Hematopoietic multipotent progenitor cell (in vitro differentiated cells): ENCODE measurements around the gene CAPN5. TPM values are rescaled to one million over a fixed set of nuclear protein-coding genes. Genes with fewer than 3 reads are reported as not detected.

ENCODE experiments used
- DNase-seq, 3 donors: peaks; one replicate each; pipeline ENCODE4 v3.0.0-alpha.2; 2011 to 2015; ENCODE audit warnings: low read depth in 2 of 3, low spot score in 2 of 3
- total RNA-seq: library from RNA; depleted of rRNA; stranded (reverse); fragments of >200 nt; gene quantifications from one replicate; pipeline ENCODE4 v1.2.3, GENCODE V29; 2012

Gene CAPN5
- total RNA-seq, 1 donor, result 1.3 TPM

DNA sequence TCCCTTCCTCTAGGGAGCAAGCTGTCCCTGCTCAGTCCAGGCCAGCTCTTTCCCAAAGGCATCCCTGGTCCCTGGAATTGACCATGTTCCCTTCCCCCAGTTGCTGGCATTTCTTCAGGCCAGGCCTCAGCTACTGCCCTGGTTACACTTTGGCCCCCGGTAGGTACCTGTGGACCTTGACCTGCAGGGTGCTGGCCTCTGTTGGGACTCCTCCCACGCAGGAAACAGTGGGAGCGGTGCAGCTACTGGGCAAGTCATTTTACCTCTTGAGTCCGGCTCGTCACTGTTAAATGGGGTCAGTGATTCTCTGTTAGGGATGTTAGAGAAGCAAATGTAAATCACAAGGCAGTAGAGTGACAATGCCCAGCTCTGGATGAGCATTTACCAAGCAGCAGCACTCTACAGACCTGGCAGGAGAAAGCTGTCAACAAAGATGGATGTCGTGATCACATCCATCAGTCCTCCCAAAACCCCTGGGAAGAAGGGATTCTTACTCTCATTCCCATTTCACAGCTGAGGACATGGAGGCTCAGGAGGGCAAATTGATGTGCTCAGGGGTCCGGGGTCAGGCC is 78.2 kb downstream of the CAPN5 start:
- DNase-seq, result no peak

GRCh38 chr11:77146261-77147035 is 79.7 kb downstream of the CAPN5 start:
- no peak for DNase-seq

DNA sequence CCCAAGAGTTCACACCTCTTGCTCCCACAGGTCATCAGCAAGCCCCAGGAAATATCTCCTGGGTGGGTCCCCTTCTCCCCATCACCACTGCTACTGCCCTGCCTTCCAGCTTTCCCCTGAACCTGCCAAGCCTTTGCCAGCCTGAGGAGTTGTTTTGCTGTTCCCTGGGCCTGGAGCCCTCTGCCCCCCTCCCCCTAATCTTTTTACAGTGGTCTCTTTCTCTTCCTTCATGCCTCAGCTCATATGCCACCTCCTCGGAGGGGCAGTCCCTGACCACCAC is 80.2 kb downstream of the CAPN5 start:
- DNase-seq, result no peak

DNA sequence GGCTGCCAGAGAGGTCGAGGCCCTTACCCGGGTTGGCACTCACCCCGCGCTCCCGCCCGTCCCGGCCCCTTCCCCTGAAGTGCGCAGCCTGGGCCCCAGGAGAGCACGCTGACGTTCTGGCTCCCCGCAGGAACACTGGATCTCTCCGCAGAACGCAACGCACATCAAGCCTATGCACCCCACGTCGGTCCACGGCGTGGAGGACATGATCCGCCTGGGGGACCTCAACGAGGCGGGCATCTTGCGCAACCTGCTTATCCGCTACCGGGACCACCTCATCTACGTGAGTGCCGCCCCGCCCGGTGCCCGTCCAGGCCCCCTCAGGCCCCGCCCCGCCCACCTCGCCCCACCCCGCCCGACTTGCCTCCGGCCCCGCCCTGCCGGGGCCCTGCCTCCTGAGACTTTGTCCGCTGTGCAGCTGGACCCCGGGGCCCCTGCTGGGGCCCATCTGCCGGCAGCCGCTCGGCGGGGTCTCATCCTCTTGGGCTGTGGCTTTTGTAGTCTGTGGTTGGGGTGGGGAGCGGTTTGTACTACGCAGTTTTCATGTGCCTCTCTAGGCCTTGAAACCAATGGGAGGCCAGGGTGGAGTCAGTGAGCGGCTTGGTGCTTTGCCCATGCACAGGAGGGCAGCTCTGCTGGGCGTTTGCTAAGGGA is 81.0 kb downstream of the CAPN5 start:
- peak in 2 of 3 donors; percentile 72 to 77 for DNase-seq

DNA sequence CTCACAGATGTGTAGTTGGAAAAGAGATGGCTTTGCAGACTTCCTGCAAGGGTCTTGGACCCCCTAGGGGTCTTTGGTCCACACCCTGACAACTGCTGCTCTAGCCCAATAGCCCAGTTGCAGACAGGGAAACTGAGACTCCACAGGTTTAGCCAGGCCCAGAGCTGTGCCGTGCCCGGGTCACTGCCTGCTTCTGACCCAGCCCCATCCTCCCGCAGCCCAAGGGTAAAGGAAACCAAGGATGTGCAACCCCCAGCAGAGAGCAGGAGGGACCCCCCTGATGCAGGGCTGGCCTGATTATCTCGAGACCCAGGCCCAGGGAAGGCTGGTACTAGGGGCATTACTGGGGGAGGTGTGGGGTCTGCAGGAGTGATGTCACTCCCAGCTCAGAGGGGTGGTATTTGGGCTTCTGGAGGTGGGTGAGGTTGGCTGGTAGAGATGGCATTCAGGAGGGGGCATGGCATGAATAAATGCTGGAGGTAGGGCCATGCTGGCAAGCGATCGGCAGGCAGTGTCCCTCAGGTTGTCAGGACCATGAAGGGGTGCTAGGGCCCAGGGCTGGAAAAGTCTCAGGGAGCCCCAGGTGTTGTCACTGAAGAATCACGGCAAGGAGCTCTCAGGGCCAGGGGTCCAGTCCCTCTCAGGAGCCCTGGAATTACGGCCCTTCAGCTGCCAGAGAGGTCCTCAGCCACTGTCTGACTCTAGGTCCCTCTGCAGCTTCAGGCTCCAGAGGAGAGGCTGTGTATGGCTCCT is 82.4 kb downstream of the CAPN5 start:
- no peak for DNase-seq

DNA sequence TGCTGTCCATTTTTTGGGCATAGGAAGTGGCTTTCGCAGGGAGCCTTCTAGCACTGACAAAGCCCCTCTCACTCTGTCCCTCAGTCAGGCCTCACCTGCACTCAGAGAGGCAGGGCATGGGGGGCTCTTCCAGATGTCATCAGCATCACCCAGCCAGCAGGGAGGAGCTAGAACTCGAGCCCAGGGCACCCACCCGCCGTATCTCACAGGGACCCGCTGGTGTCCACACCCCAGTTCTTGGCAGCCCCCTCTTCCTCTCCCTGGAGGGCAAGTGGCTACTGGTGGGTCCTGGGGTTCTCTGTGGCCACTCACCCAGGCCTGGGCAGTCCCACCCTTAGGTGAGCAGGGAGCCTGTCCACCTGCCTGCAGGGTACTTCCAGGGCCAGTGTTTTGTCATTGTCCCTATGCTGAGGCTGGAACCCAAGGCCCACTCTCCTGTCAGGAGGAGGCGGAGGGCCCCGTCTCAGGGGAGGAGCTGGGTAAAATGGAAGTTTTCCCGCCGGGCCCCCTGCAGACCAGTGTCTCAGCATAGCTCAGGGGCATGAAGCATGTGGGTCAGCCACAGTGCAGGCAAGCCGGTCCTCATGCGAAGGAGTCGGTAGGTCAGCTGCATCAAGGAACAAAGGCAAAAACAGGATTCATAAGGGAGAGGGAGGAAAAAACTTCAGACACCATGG is 83.1 kb downstream of the CAPN5 start:
- no peak for DNase-seq

GRCh38 chr11:77150836-77151235 is 84.1 kb downstream of the CAPN5 start:
- DNase-seq, result no peak

DNA sequence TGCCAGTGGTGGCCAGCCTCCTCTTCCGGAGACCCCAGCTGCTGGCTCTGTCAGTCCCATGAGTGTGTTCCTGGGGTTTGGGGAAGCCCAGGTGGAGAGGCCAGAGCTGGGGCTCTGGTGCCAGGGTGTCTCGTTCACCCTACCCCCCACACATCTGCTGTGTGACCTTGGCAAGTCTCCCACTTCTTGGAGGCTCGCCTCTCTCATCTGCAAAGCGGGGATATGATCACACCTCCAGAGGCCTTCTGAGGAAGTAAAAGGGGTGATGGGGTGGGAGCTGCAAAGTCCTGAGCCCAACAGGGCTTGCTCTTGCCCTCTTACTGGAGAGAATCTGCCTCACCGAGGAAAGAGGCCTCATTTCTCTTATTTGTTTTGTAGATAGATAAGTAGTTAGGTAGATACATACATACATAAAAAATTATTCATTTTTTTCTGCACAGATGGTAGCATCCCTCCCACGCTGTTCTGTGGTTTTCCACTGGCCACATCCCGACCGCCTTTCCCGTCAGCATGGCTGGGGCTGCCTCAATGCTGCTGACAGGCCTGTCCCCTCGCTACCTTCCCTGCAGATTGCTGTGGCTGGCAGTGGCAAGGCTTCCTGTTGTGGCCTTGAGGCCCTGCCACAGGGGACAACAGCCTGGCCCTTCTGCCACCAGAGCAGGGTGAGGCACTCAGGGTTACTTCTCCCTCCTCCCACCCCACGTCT is 85.2 kb downstream of the CAPN5 start:
- DNase-seq, result peak in 2 of 3 donors; percentile 80 to 95

- DNase-seq, result peak in 1 of 3 donors; percentile 31
Measured at GRCh38 chr11:77152846-77153245, 86.1 kb downstream of the CAPN5 start.

GRCh38 chr11:77153276-77154185 is 86.8 kb downstream of the CAPN5 start:
- DNase-seq, result no peak

GRCh38 chr11:77154381-77155081 is 87.8 kb downstream of the CAPN5 start:
- DNase-seq, result peak in 2 of 3 donors; percentile 45 to 67

- DNase-seq, result peak in 1 of 3 donors; percentile 45
Measured at GRCh38 chr11:77155082-77155475, 88.3 kb downstream of the CAPN5 start.

GRCh38 chr11:77155556-77156130 is 88.9 kb downstream of the CAPN5 start:
- no peak for DNase-seq

DNA sequence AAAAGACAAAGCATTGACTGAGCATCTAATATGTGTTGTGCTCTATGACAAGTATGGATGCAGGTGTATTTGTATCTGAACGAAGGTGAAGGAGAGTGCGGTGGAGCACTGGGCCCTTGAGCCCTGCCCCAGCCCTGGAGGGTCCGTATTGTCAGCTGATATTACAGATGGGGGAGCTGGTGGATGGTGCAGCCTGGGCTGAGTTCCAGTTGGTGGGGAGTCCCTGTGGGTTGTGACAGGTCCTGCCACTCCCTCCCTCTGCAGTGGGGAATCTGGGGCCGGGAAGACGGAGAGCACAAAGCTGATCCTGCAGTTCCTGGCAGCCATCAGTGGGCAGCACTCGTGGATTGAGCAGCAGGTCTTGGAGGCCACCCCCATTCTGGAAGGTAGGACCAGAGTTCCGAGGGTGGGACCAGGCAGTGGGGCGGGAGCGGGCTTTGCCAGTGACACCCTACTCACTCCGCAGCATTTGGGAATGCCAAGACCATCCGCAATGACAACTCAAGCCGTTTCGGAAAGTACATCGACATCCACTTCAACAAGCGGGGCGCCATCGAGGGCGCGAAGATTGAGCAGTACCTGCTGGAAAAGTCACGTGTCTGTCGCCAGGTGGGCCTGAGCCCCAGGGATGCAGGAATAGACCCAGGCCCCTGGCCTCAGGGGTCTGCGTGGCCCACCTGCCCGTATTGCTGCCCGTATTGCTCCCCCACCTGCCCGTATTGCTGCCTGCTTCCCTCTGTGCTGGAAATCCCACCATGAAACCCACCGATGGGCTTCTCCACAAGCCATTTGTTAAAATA is 89.8 kb downstream of the CAPN5 start:
- no peak for DNase-seq

GRCh38 chr11:77158041-77158695 is 91.4 kb downstream of the CAPN5 start:
- DNase-seq, result no peak

GRCh38 chr11:77159219-77159936 is 92.6 kb downstream of the CAPN5 start:
- DNase-seq, result no peak
